GM06990 (cell line): ENCODE measurements around the gene ZC3H12D.

Experiments used
- DNase-seq: peaks from one replicate; pipeline ENCODE4 v3.0.0-alpha.2; 2011; ENCODE audit not compliant: insufficient read length; ENCODE audit errors: extremely low read depth
- H3K27me3 ChIP-seq: replicated peaks from 2 replicates; pipeline ENCODE4 v1.6.0; 2011; ENCODE audit warnings: low read length; ENCODE audit not compliant: control insufficient read depth, insufficient read depth
- H3K36me3 ChIP-seq: 2 replicates; pipeline ENCODE4 v1.5.1; 2011; ENCODE audit warnings: low read length; ENCODE audit not compliant: control insufficient read depth, insufficient read depth
- H3K4me3 ChIP-seq: replicated peaks from 2 replicates; pipeline ENCODE4 v1.5.1; 2011; ENCODE audit warnings: low read depth, mild to moderate bottlenecking, control low read depth, low read length
- TF ChIP-seq, protein P1 (sequence below): IDR thresholded peaks from 2 replicates; pipeline ENCODE4 v1.5.1; 2011; ENCODE audit warnings: low read length, control low read depth, mild to moderate bottlenecking, inconsistent platforms; ENCODE audit not compliant: insufficient read depth, poor library complexity, severe bottlenecking

Gene ZC3H12D

DNA sequence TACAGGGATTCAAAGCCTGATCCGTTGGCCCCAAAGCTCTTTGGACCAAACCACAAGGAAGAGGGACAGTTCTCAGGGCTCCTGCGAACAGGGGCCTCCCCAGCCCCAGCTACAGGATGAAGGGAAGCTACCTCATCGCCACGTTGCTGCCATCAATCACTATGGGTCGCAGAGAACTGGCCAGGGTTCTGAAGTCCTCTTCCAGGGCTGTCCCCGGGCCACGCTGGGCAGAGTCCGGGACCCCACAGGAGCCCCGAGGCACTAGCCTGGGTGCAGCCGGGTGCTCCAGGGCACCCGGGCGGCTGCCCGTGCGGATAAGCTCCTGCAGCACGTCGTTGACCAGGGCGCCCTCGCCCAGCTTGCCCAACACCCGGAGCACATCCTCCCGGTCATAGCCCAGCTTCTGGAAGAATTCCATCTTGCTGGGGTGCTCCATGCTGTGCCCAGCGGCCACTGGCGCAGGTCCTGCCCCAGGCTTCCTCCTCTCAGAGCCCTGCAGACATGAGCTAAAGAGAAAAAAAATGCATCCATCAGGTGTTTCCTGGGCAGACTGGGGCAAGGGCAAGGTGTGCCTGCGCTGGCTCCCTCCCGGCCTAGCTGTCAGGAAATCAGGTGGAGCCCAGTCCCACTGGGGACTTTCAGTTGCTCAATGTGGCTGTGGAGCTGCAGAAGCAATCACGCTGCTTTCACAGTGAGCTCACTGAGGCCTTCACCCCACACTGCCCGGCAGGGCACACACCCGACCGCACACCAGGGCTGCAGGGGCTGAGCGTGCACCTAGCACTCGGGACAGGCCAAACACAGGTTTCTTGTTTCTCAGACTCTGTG is 10.5 kb downstream of the ZC3H12D start:
- H3K4me3 ChIP-seq = 0 out of 2 replicates have a peak overlapping the region, but pooled peaks have one; percentile 9
- H3K36me3 ChIP-seq = peaks cover 2% of the 10 kb centered on the region
- TF ChIP-seq, protein P1, sequence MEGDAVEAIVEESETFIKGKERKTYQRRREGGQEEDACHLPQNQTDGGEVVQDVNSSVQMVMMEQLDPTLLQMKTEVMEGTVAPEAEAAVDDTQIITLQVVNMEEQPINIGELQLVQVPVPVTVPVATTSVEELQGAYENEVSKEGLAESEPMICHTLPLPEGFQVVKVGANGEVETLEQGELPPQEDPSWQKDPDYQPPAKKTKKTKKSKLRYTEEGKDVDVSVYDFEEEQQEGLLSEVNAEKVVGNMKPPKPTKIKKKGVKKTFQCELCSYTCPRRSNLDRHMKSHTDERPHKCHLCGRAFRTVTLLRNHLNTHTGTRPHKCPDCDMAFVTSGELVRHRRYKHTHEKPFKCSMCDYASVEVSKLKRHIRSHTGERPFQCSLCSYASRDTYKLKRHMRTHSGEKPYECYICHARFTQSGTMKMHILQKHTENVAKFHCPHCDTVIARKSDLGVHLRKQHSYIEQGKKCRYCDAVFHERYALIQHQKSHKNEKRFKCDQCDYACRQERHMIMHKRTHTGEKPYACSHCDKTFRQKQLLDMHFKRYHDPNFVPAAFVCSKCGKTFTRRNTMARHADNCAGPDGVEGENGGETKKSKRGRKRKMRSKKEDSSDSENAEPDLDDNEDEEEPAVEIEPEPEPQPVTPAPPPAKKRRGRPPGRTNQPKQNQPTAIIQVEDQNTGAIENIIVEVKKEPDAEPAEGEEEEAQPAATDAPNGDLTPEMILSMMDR = no peak
- peak; percentile 59 for DNase-seq
- no peaks in the 10 kb centered on the region for H3K27me3 ChIP-seq

DNA sequence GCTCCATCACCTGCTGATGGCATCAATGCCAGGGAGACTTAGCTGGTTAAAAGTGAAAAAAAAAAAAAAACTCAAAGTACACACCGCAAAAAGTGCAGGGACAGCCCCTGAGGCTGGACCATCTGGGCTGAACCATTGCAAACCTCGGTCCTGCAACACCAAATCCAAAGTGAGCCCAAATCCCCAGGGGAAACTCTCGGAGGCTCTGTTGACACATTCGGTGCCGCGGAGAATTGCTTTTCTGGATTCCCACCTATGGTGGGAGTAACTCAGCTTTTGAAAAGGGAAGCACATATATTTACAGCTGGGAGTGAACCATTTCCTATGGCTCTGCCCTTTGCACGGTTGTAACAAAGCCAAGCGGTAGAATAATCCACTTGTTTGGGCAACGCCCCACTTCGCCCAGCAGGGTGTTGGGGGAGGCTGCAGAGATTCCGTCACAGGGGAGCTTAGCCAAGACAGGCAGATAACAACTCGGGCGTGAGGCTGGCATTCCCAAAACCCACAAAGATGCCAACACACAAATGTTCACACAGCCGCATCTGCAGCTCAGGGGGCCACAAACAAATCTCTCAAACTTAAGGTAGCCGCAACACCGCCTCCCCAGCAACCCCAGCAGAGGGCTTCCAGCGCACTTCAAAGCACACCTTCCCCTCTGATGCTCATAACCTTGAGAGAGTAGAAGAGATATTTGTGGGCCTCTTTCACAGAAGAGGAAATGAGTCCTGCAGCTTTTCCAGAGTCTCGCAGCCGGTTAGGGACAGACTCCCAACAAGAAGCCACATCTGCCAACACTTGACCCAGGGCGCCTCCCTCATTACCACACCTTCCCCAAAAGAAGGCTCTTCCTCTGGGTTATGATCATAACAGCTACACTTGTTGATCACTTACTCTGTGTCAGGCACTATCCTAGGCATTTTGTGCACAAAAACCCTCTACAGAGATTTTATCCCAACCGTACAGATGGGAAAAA is 11.4 kb downstream of the ZC3H12D start:
- H3K4me3 ChIP-seq = no peak overlapping the region
- no peaks in the 10 kb centered on the region for H3K27me3 ChIP-seq
- TF ChIP-seq, protein P1 = peak; percentile 36
- DNase-seq = no peak
- peaks cover 2% of the 10 kb centered on the region for H3K36me3 ChIP-seq

GRCh38 chr6:149472241-149472640 is 12.6 kb downstream of the ZC3H12D start:
- Histone ChIP-seq H3K36me3 (peaks cover 2% of the 10 kb centered on the region), H3K27me3 (no peaks in the 10 kb centered on the region), H3K4me3 (no peak overlapping the region)
- TF ChIP-seq, protein P1 = no peak
- DNase-seq = no peak

DNA sequence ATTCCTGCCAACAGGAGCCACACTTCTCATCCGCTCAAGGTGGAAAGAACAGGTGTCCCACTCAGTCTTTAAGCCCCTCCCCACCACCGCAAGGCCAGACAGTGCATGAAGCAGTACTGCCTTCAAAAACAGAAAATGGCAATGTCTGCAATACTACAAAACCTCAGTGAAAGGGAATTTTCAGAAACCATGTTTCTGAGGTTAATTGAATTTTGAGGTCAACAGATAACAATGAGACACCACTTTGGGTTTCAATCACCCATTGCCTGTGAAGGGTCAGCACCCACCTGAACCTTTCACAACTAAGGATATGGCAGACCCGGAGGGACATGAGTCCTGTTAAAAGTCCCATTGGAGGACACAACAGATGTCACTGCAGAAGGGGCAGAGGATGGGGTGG is 13.0 kb downstream of the ZC3H12D start:
- no peak overlapping the region for H3K4me3 ChIP-seq
- peaks cover 2% of the 10 kb centered on the region for H3K36me3 ChIP-seq
- no peaks in the 10 kb centered on the region for H3K27me3 ChIP-seq
- peak; percentile 63 for DNase-seq
- TF ChIP-seq, protein P1 = no peak

DNA sequence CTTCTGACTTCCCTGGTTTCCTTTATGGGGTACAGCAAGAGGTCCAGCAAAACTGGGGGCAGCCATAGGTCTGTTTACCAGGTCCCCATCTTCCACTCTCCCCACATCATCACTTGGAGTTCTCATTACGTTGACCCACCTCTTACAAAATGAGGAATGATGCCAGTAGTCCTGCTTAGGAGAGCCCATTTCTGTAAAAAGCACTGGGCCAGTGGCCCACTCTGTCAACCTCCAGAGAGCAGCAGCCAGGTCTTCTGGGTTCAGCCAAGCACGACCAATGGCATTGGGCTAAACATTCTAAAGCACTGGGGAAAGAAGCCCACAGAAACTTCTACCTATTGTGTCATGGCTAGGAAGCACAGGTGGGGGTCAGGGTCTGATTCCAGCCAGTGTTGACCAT is 13.9 kb downstream of the ZC3H12D start:
- no peak for DNase-seq
- peaks cover 2% of the 10 kb centered on the region for H3K36me3 ChIP-seq
- no peak overlapping the region for H3K4me3 ChIP-seq
- no peaks in the 10 kb centered on the region for H3K27me3 ChIP-seq
- TF ChIP-seq, protein P1 = no peak
